GM12892 (cell line): Measurements from ENCODE around the gene DHRS3.

ENCODE experiments used
- POLR2AphosphoS5 ChIP-seq: IDR thresholded peaks from 2 replicates; pipeline ENCODE4 v1.6.1; 2011; ENCODE audit warnings: low read depth, low read length, control low read depth
- TAF1 ChIP-seq: IDR thresholded peaks from 2 replicates; pipeline ENCODE4 v1.6.1; 2011; ENCODE audit warnings: low read depth, mild to moderate bottlenecking, control low read depth, low read length, borderline replicate concordance

GRCh38 chr1:12596007-12596821, 21.8 kb downstream of the DHRS3 start:
- TF ChIP-seq POLR2AphosphoS5 (no peak), TAF1 (no peak)
